Measurements from ENCODE around the gene EMB.
"Not testable (repeated sequence)": the region's sequence is repeated elsewhere in the genome, so short reads cannot be mapped to it uniquely, and the experiment has no call there.

GRCh38 chr5:50376696-50377095 lies 64.4 kb downstream of the EMB start:
- not testable (repeated sequence) for TF ChIP-seq CTCF, POLR2AphosphoS5 (IDR thresholded peaks at IDR 0.05)

Data from upper lobe of left lung (tissue), 4 donors.